ENCODE measurements around the gene PNRC1.

DNA sequence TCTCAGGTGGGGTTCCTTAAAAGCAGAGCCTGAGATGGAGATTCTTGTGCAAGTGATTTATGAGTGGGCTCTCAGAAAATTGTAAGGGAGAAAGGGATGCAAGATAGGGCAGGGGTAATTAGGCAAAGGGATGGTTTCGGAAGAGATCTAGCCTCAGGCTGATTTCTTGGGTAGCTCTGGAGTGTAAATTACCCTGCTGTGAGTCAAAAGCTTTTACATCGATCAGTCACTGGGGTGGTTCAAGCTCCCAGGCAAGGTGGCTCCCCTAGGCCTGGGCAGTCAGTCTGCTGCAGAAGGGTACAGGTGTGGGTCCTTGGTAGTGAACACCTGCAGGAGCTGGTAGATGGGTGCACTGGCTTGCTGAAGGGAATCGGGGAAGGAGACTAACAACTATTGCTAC, 54.2 kb downstream of the PNRC1 start:
- TF ChIP-seq, protein P1, sequence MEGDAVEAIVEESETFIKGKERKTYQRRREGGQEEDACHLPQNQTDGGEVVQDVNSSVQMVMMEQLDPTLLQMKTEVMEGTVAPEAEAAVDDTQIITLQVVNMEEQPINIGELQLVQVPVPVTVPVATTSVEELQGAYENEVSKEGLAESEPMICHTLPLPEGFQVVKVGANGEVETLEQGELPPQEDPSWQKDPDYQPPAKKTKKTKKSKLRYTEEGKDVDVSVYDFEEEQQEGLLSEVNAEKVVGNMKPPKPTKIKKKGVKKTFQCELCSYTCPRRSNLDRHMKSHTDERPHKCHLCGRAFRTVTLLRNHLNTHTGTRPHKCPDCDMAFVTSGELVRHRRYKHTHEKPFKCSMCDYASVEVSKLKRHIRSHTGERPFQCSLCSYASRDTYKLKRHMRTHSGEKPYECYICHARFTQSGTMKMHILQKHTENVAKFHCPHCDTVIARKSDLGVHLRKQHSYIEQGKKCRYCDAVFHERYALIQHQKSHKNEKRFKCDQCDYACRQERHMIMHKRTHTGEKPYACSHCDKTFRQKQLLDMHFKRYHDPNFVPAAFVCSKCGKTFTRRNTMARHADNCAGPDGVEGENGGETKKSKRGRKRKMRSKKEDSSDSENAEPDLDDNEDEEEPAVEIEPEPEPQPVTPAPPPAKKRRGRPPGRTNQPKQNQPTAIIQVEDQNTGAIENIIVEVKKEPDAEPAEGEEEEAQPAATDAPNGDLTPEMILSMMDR (conservative IDR thresholded peaks at IDR 0.05): no peak
- TF ChIP-seq EZH2 (IDR thresholded peaks at IDR 0.05; ENCODE audit: low read depth): no peak

All from PC-9 (cell line).